GM18511 (cell line): Measurements from ENCODE around the gene MAP3K2.

Source experiments
- ATAC-seq: cut with Tn5 transposase; IDR thresholded peaks from one replicate; pipeline ENCODE4 v1.9.1; 2021; ENCODE audit warnings: mild to moderate bottlenecking, moderate library complexity; ENCODE audit not compliant: unreplicated experiment

Gene MAP3K2

DNA sequence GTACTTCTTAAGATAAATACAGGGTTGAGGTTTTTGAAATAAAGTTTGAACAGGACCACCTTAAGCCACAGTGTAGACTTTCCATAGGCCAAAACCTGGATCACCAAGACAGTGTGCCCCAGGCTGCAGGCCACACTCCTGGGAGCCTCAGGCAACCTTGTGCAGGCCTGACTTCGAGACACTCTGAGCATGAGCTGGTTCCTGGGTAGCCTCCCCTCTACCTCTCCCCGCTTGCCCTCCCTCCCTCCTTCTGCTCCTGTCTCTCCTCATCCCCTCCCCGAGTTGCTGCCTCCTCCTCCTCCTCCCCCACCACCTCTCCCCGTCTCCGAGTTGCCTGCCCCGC, 19.9 kb upstream of the MAP3K2 start:
- ATAC-seq, result peak; percentile 15

DNA sequence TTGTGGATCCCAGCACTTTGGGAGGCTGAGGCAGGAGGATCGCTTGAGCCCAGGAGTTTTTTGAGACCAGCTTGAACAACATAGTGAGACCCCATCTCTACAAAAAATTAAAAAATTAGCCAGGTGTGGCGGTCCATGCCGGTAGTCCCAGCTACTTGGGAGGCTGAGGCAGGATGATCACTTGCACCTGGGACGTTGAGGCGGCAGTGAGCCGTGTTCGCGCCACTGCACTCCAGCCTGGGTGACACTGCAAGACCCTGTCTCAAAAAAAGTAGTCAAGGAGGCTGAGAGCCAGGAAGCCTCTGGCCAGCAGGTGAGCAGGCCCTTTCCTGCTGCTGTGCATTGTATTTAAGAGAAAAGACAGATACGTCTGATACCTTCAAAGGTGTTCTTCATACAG, 19.3 kb upstream of the MAP3K2 start:
- no peak for ATAC-seq

DNA sequence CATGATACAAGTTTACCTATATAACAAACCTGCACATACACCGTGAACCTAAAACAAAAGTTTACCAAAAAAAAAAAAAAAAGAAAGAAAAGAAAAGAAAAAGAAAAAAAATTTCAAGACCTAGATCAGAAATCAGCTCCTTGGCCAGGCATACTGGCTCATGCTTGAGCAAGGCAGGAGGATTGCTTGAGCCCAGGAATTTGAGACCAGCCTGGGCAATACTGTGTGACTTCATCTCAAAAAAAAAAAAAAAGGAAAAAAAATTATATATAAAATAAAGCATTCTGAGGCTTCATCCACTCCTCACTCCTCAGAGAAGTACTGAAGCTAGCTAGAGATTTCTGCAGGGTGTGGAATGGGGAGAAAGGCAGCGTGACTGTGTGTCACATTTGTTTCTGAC, 18.7 kb upstream of the MAP3K2 start:
- ATAC-seq, result no peak

GRCh38 chr2:127405255-127405610, 17.5 kb upstream of the MAP3K2 start:
- no peak for ATAC-seq

- no peak for ATAC-seq
Measured at GRCh38 chr2:127404466-127405254, 16.9 kb upstream of the MAP3K2 start.

DNA sequence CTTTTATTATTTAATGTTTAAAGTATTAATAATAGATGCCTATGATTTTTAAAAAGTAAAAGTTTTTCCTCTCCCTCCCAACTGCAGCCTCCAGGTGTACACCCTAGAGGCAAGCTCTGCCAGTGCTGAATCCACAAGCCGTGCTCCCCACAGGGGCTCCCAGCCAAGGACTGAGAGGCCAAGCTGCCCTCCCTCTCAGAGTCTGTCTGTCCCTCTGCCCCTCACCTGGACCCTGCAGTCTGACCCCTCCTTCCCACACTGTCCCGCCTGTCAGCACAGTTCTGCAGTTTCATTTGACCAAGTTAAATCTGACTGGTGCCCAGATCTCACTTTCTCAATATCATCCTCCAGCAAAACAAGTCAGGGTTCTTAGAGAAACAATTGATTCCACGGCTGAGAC, 15.7 kb upstream of the MAP3K2 start:
- ATAC-seq, result no peak

- ATAC-seq, result no peak
Measured at GRCh38 chr2:127401757-127402695, 14.3 kb upstream of the MAP3K2 start.

DNA sequence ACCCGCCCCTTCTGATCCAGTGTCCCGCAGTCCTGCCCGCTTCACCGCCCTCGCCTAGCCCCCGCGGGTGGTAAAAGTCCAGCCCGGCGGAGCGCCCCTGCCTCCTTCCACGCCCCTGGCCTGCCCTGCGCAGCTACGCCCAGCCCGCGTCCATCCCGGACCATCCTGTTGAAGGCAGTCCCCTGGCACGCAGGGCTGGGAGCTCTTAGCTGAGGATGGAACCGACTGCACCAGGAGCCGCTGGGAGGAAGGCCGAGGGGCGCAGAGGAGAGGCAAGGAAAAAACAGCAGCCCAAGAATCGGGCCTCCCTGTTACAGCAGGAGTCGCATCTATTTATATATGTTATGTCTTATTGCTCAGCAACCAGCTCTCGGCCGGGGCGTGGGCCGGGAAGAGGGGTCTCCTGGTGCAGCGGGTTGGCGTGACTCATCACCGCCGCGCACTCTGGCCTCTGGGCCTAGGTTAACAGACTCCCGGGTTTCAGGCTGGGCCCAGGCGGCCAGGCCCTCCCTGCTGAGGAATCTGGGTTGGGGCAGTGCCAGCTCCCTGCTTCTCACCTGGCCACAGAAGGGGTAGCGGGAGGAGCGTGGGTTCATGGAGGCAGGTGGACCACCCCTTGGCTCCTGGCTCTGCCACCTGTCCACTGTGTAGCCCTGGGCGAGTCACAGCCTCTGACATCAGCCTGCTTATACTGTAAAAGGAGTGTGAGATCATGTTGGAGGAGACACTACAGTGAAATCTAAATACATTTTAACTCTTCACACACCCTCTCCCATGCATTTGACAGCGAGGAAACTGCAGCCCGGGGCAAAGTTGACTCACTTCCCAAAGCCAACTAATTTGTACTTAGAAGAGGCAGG, 13.4 kb upstream of the MAP3K2 start:
- ATAC-seq, result no peak

DNA sequence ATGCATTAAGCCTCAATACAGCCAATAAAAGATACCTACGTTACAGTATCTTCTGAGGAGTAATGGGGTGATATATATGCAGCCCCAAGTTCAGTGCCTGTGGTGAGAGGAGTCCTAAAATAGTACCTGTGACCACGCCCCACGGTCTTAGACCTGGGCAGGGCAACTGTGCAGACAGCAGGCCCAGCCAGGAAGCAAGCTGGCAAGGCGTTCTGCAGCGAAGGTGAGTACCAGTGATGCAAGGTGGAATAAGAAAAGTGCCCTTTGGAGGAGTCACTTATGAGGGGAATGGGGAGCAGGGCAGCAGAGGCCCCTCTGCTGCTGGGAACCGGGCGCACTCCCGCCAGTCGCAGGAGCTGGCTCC, 12.7 kb upstream of the MAP3K2 start:
- ATAC-seq, result no peak

GRCh38 chr2:127398239-127398590, 10.4 kb upstream of the MAP3K2 start:
- ATAC-seq, result peak; percentile 97

GRCh38 chr2:127397568-127398238, 9.9 kb upstream of the MAP3K2 start:
- ATAC-seq, result peak; percentile 17

GRCh38 chr2:127394492-127394891, 6.7 kb upstream of the MAP3K2 start:
- no peak for ATAC-seq

- ATAC-seq, result no peak
Measured at GRCh38 chr2:127392828-127393578, 5.2 kb upstream of the MAP3K2 start.

DNA sequence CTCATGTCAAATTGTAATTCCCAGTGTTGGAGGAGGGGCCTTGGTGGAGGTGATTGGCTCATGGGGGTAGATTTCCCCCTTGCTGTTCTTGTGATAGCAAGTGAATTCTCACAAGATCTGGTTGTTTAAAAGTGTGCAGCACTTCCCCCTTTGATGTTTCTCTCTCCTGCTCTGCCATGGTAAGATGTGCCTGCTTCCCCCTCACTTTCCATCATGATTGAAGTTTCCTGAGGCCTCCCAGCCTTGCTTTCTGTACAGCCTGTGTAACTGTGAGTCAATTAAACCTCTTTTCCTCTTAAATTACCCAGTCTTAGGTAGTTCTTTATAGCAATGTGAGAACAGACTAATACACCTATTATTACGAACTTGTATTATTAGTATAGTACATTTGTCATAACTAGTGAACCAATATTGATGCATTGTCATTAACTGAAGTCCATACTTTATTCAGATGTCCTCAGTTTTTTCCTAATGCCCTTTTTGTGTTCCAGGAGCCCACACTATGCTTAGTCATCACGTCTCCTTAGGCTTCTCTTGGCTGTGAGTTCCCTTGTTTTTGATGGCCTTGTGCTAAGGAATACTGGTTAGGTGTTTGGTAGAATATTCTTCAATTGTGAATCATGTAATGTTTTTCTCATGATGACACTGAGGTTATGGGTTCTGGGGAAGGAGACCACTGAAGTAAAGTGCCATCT, 4.5 kb upstream of the MAP3K2 start:
- no peak for ATAC-seq

DNA sequence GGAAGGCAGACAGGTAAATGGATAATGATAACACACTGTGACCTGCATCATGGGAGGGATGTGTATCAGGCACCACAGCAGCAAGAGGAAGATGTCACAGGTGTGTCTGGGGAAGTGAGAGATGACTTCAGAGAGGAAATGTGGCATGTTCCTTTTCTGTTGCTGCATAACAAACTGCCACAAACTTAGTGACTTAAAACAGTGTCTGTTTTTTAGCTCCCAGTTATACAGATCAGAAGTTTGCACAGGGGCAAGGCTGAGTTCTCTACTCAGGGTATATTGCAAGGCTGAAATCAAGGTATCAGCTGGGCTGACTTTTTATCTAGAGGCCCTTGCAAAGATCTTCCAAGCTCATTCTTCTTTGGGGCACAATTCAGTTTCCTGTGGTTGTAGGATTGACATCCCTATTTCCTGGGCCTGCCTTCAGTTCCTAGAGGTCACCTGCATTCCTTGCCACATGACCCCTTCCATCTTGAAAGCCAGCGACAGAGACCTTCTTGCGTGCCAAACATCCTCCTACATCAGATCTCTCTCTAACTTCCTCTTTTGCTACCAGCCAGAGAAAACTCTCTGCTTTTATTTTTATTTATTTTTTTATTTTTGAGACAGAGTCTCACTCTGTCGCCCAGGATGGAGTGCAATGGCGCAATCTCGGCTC, 2.1 kb upstream of the MAP3K2 start:
- ATAC-seq, result no peak

DNA sequence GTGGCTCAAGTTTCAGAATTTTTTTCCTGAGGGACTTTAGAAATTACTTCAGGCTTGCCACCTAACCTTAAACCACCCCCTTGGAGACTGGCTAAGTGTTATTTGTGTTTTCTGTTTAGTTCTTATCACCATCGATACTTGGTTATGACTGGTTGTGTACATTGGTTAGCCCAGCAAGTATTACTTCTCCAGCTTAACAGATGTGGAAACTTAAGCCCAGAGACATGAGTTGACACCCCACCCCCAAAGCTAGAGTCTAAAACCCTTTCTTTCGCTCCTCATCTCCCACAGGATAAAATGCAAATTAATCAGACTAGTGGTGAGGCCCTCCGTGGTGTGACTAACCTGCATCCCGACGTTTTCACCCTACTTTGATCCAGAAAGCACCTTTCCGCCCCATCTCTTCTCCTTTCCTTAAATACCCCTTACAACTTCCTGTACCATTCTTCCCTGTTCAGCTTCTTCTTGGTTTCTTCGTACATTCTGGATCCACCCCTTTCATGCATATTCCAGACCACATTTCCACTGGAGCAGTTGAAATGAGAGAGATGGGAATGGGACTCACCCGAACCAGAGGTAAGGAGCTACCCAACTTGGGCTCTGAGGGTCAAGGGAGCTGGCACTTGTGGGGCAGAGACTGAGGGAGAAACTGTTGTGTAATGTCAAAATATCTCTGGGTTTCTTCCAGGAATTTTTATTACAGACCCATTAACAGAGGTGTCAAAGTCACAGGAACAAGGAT, 819 bp upstream of the MAP3K2 start:
- peak; percentile 32 for ATAC-seq

- peak; percentile 69 for ATAC-seq
Measured at GRCh38 chr2:127386764-127387654, 766 bp downstream of the MAP3K2 start.
